HG03565 (cell line): ENCODE data around the gene PKN2.
"Not testable (repeated sequence)": the region's sequence is repeated elsewhere in the genome, so short reads cannot be mapped to it uniquely, and the experiment has no call there.

Source experiments
- ATAC-seq: cut with Tn5 transposase; IDR thresholded peaks from one replicate; pipeline ENCODE4 v1.9.1; 2021; ENCODE audit warnings: mild to moderate bottlenecking, moderate library complexity; ENCODE audit not compliant: unreplicated experiment

Gene PKN2

DNA sequence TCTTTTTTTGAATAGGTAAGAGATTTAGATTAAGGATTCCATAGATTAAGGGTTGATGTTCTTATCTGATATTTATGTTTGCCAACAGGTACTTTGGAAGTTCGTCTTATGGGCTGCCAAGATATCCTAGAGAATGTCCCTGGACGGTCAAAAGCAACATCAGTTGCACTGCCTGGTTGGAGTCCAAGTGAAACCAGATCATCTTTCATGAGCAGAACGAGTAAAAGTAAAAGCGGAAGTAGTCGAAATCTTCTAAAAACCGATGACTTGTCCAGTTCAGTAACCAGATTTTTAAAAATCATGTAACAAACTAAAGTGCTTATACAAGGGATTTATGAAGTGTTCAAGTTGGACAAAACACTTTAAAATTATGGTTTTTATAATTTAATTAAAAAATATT, 100.5 kb downstream of the PKN2 start:
- ATAC-seq = no peak

DNA sequence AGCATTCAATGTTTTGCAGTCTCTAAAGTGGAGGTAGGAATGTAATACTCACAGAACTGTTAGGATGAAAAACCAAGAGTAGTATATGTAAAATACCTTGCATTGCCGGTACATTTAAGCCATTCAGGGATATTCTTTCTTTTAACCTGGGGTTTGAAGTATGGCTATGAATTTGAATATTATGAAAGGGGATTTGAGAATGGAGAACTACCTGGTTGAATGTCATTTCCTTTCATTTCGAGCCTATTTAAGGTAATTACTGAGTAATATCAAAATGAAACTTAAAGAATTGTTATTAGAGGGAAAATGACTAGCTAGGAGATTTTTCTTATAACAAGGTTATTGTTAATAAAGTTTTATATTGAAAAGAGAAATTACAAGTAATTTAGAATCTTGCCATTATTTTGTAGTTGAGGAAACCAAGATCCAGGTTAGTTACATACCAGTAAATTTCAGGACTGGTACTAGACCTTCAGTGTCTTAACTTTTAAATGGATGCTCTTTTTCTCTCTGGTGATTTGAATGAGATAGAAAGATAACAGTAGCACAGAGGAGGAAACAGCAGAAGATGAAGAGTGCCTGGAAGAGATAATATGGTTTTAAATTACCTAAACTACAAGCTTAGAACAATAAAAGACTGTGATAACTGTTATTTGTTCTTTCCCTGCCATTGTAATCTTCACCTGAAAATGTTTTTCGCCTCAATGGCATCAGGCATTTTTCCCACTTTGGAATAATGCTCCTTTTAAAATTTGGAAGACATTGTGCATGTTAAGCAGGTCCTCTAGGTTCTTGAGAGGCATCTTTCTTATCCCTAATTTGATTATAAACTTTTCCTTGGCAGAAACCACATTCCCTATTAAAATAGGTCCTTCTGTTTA, 103.2 kb downstream of the PKN2 start:
- no peak for ATAC-seq

DNA sequence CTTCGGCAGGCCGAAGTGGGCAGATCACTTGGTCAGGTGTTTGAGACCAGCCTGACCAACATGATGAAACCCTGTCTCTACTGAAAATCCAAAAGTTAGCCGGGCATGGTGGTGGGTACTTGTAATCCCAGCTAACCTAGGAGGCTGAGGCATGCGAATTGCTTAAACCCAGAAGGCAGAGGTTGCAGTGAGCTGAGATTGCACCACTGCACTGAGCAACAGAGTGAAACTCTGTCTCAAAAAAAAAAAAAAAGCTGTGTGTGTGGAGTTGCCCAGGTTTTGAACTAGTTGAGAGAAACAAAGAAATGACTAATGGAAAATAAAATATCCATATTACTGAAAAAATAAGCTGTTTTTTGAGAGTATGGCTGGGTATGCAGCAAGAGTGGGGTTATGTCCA, 107.1 kb downstream of the PKN2 start:
- no peak for ATAC-seq

DNA sequence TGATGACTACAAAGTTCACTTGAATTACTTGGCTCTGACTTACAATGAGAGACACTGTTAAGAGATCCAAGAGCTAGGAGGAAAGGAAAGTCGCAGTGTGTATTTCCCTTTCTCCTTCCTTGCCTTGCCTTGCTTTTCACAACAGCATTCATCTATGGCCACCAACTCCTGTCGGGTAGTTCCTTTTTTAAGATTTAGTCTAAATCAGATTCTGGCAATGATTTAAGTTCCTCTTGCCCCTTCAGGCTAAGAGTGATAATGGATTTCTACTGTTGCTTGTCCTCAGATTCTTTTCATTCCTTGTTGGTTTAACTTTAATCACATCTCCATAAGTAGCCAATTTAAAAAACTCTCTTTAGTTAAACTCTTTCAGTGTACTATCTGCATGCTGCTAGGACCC, 115.4 kb downstream of the PKN2 start:
- ATAC-seq = no peak

DNA sequence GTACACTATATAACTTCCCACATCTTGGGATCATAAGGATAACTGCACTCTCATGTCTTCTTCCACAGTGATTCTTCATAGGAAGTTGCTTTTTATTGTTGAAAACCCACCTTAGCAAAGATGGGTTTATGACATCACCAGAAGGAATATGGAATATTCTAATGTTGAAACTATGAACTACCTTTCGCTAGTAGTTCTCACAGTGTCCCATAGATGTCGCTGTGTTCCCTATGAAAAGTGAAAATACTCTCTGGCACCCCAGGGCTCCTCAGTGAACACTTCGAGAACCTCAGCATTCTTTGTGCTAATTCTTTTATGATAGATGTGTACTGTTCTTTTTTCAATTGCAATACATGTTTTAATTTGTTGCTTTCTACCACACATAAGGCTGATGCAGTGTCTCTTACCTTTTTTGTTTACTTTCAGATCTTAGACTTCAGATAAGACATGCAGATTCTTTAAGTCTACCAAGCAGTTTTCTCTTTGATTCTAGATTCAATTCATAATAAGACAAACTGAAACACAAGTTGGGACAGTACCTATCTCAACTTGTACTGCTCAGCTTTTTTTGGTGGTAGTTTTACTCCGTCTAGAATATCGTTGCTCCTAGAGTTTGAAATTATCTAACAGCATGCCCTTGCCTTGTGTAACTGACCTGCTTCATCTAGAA, 116.4 kb downstream of the PKN2 start:
- ATAC-seq = no peak

DNA sequence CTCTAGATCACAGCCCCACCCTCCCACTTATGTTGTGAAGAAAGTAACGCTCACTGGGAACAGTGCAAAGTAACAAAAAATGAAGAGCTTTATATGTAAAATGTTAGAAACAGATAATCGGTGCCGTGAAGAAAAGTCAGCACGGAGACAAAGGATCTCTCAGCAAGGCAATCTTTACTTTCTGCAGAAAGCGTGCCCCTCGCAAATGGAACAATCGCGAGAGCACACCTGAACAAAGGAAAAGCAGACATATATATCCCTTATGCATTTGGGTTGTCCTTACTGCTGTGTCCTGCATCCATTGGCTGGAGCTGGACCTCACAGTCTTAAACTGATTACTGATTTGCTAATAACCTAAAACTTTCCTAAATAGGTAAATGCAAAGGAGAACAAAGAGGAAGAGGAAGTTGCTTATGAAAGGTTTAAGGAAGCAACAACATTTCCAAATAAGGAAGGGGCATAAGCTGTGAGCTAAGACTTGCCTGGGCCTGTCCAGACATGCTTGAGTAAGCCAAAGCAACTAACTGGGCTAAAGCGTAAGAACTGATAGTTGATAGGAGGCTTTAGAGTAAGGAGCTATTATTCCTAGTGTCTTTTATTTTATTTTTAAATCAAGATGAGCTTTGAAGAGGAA, 117.6 kb downstream of the PKN2 start:
- no peak for ATAC-seq

DNA sequence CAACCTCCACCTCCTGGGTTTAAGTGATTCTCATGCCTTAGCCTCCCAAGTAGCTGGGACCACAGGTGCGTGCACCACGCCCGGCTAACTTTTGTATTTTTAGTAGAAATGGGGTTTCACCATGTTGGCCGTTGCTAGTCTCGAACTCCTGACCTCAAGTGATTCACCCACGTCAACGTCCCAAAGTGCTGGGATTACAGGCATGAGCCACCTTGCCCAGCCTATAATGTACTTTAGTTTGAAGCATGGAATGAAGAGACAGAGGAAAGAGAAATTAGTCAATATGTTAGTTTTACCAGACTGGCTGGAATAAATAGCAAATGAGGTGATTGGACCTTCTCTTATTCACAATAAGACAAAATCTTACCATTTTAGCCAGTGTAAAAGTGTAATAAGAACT, 118.3 kb downstream of the PKN2 start:
- no peak for ATAC-seq

DNA sequence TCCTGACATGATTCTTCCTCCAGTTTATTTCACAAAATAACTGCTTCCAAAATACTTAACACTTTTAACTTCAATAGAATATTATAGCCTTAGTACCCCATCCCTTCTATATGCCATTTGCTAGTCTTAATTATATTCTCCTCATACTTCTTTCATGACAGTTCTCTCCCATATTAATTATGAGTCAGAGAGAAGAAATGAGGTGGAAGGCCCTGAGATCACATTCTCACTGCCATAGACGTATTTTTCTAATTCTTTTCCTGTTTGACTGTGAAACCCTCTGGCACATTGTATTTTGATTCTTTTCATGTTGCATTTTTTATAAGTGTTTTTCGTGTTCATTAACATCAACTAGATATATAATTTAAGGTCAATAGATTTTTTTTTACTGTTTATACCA, 118.9 kb downstream of the PKN2 start:
- no peak for ATAC-seq

DNA sequence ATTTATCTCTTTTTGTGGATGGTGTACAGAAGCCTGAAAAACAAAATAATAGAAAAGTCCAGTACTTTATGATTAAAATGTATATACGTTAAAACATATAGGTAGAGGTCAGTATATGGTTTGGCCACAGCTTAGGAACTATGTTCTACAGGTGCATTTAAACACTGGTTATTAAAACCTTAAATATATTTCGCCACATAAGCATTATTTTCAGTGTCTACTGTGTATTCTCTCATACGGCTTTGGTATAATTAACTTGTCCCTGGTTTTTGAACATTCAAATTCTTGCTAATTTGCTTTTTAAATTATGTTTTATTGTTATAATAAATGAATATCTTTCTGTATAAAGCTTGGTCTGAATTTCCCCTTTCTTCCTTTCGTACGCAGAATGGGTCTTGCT, 119.4 kb downstream of the PKN2 start:
- no peak for ATAC-seq

DNA sequence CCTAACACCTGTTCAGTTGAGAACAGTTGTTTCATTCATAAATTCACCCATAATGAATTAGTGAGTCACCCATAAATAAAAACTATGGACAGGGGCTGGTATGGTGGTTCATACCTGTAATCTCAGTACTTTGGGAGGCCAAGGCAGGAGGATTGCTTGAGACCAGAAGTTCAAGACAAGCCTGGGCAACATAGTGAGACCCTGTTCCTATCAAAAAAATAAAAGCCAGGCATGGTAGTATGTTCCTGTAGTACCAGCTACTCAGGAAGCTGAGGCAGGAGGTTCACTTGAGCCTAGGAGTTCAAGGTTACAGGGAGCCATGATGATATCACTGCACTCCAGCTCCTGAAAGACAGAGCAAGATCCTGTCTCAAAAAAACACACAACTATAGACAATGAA, 128.3 kb downstream of the PKN2 start:
- ATAC-seq = no peak

DNA sequence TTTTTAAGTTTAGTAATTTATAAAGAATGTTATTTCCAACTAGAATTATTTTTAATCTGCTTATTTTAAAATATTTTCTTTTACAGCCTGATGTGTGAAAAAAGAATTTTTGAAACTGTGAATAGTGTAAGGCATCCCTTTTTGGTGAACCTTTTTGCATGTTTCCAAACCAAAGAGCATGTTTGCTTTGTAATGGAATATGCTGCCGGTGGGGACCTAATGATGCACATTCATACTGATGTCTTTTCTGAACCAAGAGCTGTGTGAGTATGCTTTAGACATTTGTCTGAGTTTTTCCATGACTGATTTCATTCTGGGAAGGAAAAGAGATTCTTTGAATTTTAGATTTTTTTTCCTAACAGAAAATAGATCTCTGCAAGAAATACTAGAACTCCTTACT, 129.4 kb downstream of the PKN2 start:
- no peak for ATAC-seq

DNA sequence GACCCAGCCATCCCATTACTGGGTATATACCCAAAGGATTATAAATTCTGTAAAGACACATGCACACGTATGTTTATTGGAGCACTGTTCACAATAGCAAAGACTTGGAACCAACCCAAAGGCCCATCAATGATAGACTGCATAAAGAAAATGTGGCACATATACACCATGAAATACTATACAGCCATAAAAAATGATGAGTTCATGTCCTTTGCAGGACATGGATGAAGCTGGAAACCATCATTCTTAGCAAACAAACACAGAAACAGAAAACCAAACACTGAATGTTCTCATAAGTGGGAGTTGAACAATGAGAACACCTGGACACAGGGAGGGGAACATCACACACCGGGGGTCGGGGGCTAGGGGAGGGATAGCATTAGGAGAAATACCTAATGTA, 135.6 kb downstream of the PKN2 start:
- ATAC-seq = not testable (repeated sequence)

DNA sequence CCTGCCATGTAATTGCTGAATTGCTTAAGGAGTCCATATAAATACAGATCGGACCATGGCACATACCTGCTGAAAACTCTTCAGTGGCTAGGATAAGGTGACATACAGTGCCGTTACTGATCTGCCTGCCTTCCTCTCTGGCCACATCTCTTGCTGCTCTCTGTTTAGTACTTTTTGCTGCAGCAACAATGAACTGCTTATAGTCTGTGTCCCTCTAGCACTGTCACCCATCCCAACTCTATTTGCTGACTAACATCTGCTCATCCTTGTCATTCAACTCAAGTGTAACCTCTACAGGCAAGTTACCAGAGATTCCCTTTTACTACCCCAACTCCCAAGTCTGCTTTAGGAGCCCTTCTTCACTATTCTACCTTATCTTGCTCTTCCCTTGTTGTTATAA, 141.6 kb downstream of the PKN2 start:
- ATAC-seq = no peak

DNA sequence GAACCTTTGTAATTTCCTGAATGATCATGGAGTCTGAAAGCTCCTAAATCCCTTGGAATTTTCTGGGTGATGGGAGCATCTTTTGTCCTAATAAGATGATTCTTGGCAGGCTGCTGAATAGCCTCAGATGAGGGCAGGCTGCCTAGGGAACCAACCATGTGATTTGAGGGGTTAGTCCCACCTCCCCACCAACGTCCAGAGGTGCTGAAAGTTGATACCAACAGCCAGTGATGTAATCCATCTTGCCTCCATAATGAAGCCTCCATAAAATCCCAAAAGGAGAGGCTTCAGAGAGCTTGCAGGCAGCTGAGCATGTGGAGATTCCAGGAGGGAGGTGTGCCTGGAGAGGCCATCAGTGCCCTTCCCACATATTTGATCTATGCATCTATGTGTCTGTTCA, 163.6 kb downstream of the PKN2 start:
- ATAC-seq = no peak

DNA sequence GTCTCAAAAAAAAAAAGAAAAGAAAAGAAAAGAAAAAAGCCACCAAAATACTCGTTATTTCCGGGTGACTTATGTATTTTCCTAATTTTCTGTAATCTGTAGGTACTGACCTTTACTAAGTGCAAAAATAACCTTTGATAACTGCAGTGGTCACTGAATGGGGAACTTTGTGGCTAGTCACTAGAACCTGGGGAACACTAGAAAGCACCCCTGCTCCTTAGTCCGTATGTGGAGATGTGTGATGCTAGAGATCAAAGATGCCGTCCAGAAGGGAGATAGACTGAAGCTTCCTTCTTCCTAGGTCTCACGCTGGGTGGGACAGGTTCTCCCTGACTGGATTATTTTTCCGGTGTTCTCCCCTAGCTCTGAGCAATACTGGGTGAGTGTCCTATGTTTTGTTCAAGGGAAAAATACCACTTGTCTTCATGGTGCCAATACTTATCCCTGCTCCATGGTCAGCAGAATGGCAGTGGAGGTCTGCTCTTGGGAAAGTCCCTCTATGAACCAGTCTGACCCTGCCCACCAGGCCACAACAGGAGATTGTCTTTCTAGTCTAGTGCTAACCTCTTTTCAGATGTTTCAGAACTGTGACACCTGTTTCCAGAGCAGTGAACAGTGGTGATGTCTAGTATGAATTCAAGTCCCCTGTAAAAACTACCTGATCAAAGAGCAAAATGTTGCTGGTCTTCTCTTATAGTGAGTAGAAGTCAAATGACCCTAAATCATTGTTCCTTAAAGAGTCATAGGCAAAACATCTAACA, 167.4 kb downstream of the PKN2 start:
- no peak for ATAC-seq

DNA sequence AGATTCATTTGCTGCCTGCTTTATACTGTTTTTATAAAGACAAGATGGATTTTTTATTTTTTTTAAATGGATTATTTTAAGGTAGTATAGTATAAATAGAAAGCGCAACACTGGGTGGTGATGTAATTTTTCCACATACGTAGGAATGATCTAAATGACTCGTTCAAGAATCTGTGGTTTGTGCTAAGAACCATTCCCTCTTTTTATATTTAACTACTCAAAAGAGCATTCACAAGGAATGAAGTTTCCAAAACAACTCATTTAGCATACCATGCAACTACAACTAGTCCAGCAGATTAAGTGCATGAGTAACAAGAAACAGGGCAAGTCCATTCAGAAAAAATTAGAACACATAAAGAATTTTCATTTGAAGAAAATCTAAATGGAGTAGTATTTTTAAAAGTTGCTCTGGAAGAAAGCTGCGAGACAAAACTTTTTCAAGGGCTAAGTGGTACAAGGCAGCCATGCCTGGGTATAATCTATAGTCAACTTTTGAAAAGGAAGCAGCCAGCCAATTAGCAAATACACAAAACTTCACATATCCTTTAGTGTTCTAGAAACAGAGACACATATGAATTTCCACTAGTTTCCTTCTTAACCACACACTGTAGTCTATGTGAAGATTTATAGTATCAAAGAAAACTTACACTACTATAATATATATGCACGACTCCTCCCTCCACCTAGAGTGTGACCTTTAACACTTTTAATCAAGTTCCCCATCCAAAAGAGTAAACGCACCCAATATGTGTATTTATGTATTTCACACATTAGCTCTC, 183.9 kb downstream of the PKN2 start:
- ATAC-seq = no peak

DNA sequence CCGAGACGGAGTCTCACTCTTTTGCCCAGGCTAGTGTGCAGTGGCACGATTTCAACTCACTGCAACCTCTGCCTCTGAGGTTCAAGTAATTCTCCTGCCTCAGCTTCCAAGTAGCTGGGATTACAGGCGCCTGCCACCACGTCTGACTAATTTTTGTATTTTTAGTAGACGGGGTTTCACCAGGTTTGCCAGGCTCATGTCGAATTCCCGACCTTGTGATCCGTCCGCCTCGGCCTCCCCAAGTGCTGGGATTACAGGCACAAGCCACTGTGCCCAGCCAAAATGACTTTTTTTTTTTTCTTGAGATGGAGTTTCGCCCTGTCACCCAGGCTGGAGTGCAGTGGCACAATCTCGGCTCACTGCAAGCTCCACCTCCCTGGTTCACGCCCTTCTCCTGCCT, 185.6 kb downstream of the PKN2 start:
- ATAC-seq = not testable (repeated sequence)

DNA sequence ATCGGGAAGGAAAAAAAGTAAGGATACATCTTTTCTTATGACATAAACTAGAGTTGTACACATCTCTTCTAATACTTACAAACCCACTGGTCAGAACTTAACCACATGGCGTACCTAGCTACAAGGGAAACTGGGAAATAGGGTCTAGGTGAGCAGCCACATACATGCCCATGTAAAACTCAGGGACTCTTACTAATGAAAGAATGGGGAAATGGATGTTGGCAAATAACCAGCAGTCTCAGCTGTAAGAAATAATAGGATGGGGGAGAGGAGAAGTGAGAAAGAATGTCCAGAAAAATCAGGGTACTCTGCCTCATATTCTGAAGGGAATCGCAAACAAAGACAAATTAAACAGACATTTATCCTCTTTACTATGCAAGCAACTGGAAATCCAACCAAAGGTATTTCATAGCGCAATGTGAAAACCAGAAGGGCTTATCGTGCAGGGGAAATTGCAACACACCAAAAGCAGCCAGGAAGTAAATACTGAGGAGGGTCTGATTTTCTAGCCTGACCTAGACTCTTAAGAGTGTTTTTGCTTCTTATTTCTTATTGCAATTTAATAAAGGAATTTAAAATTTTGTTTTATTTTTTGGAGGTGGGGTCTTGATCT, 189.8 kb downstream of the PKN2 start:
- no peak for ATAC-seq

DNA sequence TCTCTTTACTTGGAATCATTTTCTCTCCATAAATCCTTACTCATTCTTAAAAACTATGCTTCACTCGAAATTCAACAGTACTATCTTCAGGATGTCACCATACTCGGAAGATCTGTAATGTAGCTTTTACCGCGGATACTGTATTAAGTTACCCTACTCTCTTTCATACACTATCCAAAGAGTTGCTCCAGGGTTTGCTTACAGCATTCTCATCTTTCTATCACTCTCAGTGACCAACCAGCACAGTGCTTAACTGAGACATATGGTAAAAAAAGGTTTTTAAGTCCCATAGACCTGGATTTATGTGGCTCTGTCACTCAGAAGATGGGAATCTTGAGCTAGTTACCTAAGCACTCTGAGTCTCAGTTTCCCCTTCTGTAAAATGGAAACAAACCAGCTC, 191.5 kb downstream of the PKN2 start:
- ATAC-seq = no peak
